ENCODE data around the gene STK10.

STK10 gene

DNA sequence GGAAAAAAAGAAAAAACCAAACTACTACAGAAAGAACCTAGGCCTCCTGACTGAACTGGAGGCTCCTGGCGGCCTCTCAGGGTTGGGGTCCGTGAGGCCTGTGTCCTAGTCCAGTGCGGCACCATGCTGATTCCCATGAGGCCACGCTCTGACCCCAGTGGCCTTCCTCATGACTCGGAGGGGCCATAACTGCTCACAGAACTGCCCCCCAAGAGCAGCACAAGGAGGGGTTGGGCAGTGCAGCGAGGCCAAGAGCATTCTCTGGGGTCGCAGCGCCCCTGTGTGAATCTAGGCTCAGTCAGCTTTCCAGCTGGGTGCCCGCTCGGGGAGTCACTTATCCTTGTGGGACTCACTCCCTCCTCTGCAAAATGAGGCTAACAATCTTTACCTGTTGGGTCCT lies 102.3 kb downstream of the STK10 start:
- DNase-seq = no peak

DNA sequence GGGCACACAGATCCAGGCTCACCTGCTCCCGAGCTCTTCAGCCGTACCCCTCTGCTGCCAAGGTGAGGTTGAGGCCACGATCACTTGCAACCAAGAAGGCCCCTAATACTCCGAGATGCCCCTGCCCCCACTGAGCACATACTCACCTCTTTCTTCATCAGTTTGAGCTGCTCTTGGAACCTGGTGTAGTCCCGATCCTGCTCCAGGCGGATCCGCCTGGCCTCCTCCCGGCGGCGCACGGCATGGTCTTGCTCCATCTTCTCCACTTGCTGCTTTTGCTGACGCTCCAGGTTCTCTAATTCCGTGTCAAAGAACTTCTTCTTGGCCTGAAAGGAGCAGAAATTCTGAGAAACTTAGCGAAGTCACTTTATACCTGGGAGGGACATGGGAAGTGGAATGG lies 105.8 kb downstream of the STK10 start:
- no peak for DNase-seq

DNA sequence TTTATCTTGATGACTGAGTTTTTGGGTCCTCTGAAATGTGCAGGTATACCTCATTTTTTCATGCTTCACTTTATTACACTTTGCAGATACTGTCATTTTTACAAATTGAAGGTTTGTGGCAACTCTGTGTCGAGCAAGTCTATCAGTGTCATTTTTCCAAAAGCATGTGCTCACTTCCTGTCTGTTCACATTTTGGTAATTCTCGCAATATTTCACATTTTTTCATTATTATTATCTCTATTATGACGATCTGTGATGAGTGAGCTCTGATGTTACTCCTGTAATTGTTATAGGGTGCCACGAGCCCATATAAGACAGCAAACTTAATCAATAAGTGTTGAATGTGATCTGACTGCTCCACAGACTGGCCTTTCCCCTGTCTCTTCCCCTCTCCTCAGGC lies 108.1 kb downstream of the STK10 start:
- DNase-seq = no peak

DNA sequence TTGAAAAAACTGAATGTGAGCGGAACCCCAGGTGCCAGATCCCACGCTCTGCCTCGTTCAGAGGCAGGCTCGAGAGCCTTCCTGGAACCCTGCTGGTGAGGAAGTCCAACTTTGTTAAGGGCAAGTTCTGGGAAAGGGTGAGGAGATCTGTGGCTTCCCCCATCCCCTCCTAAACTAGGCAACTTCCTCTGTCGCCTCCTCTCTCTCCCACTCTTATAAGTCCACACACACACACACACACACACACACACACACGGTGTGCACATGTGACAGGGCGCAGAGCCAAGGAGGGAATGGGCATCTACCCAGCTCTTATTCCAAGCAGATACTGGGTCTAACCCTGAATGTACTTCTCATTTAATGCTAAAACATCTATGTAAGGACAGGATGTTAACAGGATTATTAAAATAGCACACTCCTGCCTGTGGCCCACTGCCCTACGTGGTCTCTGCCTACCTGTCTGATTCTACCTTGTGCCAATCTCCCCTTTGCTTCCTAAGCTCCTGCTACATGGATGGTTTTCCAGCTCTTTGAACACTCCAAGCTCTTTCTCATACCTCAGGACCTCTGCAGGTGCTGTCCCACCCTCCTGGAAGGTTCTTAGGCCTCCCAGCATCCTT lies 109.2 kb downstream of the STK10 start:
- DNase-seq = no peak

DNA sequence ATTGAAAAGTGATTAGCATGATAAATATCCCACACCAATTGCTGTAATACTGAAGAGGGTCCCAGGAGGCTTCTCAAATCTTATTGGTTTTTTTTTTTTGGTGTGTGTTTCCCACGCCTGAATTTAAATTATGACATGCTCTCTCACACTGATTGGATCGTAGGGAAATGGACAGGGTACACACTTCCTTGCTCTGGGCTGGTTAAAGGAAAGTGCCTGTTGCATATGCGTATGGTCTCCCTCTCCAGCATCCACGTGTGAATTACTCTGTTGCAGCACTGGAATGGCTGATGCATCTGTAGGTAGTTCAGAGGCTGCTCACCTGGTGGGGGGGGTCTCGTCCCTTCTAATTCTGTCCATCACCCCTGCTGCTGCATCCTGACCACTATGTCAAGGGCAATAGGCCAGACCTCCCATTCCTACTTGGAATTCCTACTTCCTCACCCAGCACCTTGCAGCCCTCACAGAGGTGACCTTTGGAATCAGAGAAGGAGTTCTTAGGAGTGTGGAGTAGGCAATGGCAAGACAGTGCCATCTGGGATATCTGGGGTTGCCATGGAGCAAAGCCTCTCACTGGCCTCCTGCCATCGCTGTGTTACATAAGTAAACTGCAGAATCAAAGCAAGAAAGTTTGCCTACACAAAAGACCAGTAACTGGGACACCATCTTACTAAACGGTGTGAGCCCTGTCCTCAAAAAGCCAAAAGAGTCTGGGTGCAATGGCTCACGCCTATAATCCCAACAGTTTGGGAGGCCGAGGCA lies 110.2 kb downstream of the STK10 start:
- DNase-seq = no peak

DNA sequence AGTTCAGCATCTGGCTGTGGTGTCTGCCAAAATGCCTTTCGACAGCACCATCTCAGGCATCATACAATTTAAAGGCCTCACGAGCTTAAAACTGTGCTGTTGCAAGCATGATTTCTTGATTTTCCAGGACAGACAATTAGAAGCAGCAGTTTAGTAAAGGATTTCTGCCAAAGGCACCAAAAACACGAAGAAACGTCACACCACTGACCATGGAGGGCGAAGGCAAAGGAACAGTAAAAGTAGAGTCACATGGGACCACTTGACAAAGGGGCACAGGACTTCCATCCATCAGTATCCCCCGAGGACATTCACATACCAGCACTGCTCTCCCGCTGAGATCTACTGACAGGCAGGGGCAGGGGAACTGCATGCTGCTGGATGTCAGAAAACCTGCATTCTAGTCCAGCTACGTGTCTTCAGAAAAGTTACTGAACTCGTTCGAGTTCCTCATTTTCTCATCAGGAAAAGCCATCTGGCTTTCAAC lies 111.2 kb downstream of the STK10 start:
- DNase-seq = no peak

DNA sequence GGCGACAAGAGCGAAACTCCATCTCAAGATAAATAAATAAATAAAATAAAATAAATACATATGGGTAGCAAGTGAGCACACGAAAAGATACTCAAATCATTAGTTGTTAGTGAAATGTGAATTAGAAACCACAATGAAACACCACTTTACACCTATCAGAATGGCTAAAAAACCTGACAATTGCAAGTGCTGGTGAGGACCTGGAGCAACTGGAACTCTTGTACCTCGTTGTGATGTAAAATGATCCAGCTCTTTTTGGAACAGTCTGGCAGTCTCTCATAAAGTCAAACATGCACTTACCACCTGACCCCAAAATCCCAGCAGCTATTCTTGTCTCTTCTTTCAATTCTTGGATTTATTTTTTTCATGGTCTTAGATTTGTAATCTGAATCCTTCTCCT lies 112.4 kb downstream of the STK10 start:
- DNase-seq = no peak

DNA sequence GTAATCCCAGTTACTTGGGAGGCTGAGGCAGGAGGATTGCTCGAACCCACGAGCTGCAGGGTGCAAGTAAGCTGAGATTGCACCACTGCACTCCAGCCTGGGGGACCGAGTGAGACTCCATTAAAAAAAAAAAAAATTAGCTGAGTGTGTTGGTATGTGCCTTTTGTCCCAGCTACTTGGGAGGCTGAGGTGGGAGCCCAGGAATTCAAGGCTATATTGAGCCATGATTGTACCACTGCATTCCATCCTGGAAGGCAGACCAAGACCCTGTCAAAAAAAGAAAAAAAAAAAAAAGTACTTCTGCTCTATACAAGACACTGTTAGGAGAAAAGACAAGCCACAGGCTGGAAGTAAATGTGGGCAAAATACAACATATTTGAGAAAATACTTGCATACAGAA lies 113.1 kb downstream of the STK10 start:
- DNase-seq = no peak

DNA sequence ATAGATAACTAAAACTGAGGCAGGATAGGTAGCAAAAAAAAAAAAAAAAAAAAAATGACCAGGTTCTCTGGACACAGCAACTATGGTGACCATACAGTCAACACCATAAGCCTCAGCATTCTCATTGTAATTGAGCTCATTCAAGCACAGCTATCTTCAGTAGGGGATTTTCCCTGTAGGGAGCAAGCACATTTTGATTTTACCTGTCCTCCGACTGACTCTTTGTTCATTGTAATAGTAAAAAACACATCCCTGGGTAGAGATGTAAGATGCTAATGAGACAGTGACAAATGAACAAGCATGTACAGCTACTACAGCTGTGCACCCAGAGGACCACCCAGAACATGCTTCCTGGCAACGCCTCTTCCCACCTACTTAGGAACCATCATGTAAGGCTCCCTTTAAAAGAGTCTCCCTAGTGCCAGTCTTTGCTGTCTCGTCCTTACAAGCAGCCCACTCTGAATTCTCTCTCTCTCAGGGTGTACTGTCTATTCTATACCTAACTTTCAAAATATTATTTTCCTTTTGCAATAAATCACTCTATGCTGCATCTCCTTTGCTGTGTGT lies 116.6 kb downstream of the STK10 start:
- no peak for DNase-seq

DNA sequence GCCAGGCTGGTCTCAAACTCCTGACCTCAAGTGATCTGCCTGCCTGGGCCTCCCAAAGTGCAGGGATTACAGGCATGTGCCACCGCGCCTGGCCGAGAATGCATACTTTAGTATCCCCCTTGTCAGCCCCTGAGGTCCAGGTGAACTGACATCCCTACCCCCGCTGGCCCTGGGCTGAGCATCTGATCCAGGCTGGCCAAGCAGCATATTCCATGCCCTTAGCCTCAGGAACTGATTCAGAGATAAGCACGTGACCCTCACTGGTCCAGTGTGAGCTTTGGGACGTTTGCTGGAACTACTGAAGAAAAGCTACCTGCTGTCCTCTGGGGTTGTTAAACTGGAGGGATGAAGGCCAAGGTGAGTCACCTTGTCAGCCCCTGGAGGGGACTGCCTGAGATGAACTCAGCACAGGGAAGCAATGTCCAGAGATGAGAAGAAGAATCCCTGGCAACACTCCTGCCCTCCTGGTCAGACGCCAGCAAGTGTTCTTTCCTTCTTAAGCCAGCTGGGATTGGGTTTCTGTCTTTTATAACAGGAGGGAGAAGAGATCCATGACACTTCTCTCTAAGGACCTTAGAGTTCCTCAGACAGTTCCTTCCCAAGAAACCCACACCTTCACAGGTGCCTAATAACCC lies 122.5 kb downstream of the STK10 start:
- no peak for DNase-seq

DNA sequence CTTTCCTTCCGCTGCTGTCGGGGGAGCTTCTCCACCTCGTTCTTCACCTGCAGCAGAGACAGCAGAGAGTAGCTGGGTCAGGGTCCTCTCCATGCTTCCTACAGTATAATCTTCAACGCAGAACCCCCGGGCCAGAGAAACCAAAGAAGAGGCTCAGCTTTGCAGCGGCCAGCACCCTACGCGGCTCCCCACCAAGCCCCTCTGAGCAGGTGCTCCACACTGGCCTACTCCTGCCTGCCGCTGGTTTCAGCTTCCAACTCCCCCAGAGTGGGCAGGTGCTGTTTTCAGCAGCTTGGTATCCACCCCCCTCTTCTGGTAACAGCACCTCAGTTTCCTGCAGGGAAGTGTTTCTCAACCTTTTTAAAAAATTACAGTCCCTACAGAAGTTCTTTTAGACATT lies 123.3 kb downstream of the STK10 start:
- no peak for DNase-seq

DNA sequence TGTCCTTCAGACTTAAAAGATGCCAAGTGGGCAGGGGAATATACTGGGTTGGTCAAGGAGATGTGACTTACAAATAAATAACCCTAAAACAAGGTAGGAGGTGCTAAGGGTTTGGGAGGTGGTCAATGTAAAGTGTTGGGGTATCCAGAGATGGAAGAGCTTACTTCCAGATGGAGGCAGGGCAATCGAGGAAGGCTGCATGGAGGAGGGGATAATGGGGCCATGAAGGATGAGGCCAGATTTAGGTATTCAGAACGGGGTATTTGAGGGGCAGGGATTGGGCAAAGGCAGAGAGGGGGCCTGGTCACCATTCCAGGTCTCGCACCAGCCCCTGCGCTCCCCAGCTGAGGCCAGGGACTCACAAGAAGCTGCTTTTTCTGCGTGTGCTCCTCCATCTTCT lies 123.7 kb downstream of the STK10 start:
- no peak for DNase-seq

DNA sequence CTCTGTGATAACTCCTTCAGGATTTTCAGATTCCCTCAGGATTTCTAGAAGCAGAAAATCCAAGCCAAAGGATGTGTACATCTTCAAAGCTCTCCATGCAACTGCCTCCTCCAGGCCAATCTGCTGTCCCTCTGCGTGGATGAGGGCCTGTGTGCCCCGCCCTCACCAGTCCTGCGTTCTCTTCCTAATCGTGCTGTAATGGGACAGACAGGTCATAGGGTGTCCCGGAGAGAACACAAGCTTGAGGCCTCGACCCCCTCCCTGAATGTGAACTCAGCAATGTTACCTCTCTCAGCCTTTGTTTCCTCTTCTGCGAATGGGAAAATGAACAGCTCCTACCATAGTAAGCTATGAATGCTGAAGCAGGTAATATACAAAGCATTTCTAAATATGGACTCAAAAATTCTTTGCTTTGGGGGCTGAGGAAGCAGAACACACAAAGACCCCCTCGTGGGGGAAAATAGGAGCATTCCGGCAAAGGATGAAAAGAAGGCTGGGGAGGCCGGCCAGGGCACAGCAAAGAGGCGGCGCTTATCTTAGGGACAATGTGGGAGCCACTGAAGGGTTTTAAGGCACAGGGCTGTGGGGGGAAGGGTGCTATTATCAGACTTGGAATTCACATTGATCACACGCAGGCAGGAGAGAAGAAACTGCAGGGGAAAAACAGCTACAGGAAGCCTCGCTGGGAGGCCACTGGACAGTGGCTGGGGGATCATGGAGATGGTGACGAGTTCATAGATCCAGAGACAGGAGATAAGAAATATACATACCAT lies 124.4 kb downstream of the STK10 start:
- no peak for DNase-seq

DNA sequence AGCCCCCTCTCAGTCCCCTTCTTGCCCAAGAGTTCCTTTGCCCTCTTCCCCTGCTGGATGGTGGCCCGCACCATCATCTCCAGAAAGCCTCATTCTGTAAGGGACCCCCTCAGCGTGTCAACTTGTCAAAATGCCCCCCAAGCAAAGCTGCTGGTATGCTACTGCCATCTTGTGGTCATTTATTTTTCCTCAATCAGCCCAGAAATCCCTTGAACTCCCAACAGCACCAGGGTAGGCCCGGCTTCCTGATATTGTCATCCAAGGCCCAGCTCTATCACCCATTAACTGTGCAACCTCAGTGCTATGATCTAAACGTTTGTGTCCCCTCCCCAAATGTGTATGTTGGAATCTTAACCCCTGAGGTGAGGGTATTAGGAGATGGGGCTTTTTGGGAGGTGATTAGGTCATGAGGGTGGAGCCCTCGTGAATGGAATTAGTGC lies 128.3 kb downstream of the STK10 start:
- DNase-seq = no peak

DNA sequence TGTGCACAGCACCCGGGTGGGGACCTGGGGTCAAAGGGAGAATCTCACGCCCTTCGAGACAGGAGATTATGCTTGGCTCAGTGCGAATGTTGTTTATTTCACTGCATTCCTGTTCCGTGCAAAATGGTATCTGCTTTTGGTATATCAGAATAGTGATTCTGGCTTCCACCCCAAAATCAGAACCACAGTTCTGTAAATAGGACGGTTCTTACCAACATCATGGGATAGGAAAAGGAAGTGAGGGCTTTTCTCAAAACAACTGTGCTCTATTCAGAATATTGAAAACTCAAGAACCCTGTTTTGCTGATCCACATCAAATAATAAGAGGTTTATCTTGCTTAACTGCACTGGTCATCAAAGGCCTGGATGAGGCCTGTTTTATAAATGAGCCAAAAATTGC lies 129.9 kb downstream of the STK10 start:
- no peak for DNase-seq

DNA sequence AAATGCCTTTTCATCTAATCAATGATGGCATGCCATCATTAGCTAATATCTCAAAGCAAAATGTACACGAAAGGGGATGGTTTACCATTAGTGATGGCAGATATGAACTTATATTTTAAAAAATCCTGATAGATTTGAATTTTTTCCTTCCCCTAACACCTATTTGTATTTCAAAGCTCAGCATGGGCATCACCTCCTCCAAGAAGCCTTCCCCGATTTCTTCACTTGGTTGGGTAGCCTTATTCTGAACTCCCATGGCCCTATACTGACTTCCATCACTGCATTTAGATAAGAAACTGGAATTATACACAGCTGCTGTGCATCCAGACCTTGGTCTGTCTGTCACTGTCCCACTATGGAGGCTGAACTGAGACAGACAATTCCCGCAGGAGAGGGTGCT lies 132.0 kb downstream of the STK10 start:
- DNase-seq = no peak

DNA sequence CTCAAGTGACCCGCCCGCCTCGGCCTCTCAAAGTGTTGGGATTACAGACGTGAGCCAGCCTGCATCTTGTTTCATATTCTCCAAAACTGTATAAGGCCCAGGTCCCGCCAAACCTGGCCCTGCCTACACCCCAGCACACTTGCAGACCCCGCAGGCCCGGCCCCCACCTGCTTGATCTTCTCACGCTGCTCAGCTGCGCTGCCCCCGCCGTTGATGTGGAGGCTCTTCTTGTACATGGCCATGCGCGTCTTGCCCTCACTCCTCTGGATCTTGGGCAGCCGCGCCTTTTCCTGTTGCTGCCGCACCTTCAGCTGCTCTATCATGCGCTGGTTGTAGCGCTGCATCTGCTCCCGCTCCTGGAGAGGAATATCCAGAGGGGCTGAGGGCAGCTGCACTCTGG lies 132.6 kb downstream of the STK10 start:
- no peak for DNase-seq

DNA sequence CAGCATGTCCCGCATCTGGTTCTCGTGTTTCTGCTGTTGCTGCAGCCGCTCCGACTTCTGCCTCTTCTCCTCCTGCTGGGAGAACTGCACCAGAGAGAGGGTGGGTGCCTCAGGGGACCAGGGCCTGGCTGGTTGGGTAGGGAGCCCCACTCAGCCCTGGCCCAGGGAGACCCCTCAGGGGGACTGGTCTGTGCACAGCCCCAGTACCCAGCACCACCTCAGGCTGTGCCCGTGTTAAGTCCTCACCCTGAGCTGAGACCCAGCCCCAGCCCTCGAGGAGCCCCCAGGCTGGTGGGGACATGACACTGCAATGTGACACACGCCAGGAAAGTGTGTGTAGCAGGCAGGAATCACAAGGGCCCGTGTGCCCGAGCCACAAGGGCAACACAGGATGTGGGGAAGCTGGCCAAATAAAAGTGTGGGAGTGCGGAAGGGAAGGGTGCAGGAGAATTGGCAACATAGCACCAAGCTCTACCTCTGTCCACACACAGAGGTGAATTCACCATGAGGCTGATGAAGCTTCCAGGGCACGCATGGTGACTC lies 133.3 kb downstream of the STK10 start:
- no peak for DNase-seq

DNA sequence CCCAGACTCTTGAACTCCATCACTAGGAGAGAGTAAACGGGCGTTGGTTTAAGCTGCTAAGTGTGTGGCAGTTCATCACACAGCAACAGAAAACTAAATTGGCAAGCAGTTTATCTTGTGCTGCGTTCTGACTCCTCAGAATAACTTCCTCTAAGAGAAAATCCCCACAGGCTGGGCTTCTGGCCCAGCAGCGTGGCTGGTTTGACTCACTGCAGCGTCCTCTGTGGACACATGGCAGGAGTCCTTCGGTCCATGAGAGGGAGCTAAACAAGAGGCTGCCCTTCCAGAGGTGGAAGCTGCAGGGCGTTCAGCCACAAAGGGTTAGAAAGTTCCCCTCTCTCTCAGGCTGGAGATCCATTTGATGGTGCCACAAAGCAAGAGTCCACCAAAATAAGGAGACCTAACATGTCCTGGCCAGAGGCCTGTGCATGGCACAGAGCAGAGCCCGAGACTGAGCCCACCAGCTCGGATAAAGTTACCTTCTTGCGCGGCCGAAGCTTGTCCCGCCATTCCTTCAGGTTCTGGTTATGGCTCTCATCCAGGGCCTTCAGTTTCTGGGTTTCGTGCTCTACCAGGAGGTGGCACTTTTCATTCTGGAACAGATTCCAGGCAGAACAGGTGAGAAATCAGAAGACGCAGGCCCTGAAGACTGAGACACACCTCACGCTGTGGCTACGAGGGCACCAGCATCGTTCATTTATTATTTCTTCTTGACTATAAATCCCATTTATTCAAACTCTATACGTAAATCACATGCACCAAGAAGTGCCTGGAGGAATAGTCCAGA lies 135.4 kb downstream of the STK10 start:
- DNase-seq = no peak

DNA sequence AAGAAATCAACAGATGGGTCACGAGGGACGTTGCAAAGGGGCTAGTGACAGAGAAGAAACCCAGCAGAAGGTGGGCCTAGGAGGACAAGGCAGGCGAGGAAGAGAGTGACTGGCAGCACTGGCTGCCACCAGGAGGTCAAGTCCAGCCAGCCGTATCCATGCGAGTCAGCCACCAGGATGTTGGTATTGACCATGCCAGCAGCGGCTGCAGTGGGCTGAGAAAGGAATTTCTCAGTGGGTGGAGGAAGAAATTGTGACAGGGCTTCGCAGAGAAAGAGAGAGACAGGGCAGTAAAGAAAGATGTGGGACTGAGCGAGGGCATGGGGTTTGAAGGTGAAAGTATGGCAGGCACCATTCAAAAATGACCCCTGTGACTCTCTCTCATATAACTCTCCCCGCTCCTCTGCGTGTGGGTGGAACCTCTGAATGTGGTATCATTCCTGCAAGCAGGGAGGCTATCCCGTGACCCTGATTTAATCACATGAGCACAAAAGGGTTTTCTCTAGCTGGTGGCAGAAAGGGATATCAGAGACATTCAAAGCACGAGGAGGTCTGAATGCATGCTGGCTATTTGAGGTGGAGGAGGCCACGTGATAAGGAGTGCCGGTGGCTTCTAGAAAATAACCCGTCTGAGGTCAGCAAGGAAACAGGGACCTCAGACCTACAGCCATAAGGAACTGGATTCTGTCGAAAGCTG lies 136.2 kb downstream of the STK10 start:
- DNase-seq = no peak

DNA sequence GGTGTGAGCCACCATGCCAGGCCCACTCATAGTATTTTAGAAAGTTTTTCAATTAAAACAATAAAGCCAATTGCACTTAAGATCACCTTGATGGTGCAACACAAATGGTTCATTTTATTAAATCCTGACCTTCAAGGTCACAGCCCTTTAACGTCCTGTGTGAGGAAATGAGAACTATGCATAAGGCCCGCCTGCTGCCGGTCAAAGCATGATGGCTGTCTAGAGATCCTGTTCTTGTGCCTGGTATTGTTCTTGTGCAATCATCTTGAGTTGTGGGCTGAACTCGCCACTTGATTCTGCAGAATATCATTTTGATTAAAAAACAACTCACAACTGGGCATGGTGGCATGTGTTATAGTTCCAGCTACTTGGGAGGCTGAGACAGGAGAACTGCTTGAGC lies 137.9 kb downstream of the STK10 start:
- no peak for DNase-seq
